Activated naive CD4-positive, alpha-beta T cell treated with anti-CD3 and anti-CD28 coated beads for 36 hours (primary cell): ENCODE measurements around the gene TMED6. TPM values are rescaled to one million over a fixed set of nuclear protein-coding genes. Genes with fewer than 3 reads are reported as not detected.

Experiments used
- CTCF ChIA-PET: fragments of 350-600 bp; sonication (Branson Sonifier 250); formaldehyde crosslinking; loops from one replicate; lab custom pipeline; 2021; ENCODE audit warnings: antibody characterized with exemption; lab: Charles Lee
- DNase-seq: peaks from one replicate; pipeline ENCODE4 v3.0.0-alpha.2; 2020
- H3K27ac Mint-ChIP-seq: one replicate; pipeline ENCODE4 v1.8.0; 2021; ENCODE audit warnings: mild to moderate bottlenecking, mixed read lengths
- H3K27me3 Mint-ChIP-seq: one replicate; pipeline ENCODE4 v1.8.0; 2021; ENCODE audit warnings: low read depth, mixed read lengths
- H3K36me3 Mint-ChIP-seq: one replicate; pipeline ENCODE4 v1.8.0; 2021; ENCODE audit warnings: low read depth, mixed read lengths
- H3K4me1 Mint-ChIP-seq: one replicate; pipeline ENCODE4 v1.8.0; 2021; ENCODE audit warnings: low read depth, mixed read lengths
- H3K4me3 Mint-ChIP-seq: one replicate; pipeline ENCODE4 v1.8.0; 2021; ENCODE audit warnings: mild to moderate bottlenecking, moderate library complexity, mixed read lengths
- H3K9me3 Mint-ChIP-seq: one replicate; pipeline ENCODE4 v1.8.0; 2021; ENCODE audit warnings: mixed read lengths
- intact Hi-C: fragments of 100-400 bp; cut with micrococcal nuclease; formaldehyde crosslinking; loops from one replicate; pipeline ENCODE4 v1.15.1; 2023
- total RNA-seq, 2 experiments: library from RNA; stranded (reverse); gene quantifications; one replicate each; pipeline ENCODE4 v1.2.3, GENCODE V29; 2021

Gene TMED6
- total RNA-seq = under 1 TPM; 0.86 to 0.88 TPM

- Mint-ChIP-seq H3K27ac (peak within 1 kb of the TSS; percentile 46), H3K27me3 (no peaks in the 10 kb centered on the region), H3K36me3 (peaks cover 28% of the 10 kb centered on the region), H3K9me3 (no peaks in the 10 kb centered on the region), H3K4me1 (no peaks in the 10 kb centered on the region), H3K4me3 (no peak within 1 kb of the TSS)
- DNase-seq = no peak
- CTCF ChIA-PET = interaction anchor here (0.6 kb wide), 2 partner anchors 18 to 45 kb away, joined by 3 to 8 read pairs; no protein-coding TSS in a partner anchor
- intact Hi-C loops = no loop called here
Observed at GRCh38 chr16:69351309-69352027, at the start of gene TMED6. Gene TMED6, minus strand, starts transcription at chr16:69351786. Its CDS starts 33 bp downstream, at chr16:69351753.

- CTCF ChIA-PET = interaction anchor here (0.9 to 1.7 kb wide), 5 partner anchors 11 to 302 kb away, joined by 3 to 4 read pairs (median 3); no protein-coding TSS in a partner anchor
- intact Hi-C loops = loop anchor here (5.0 kb wide), 3 partner anchors 68 to 308 kb away; no protein-coding TSS in a partner anchor
- Mint-ChIP-seq H3K4me3 (no peak overlapping the region), H3K36me3 (no peaks in the 10 kb centered on the region), H3K27me3 (peaks cover 4% of the 10 kb centered on the region), H3K4me1 (peaks cover 27% of the 10 kb centered on the region), H3K9me3 (no peaks in the 10 kb centered on the region), H3K27ac (no peak overlapping the region)
- DNase-seq = peak; percentile 33
Observed at GRCh38 chr16:69399361-69399760, 47.8 kb upstream of the TMED6 start.

GRCh38 chr16:69397821-69398521, 46.4 kb upstream of the TMED6 start:
- no peak overlapping the region for H3K4me3 Mint-ChIP-seq
- peaks cover 27% of the 10 kb centered on the region for H3K4me1 Mint-ChIP-seq
- peak; percentile 27 for DNase-seq
- CTCF ChIA-PET = interaction anchor here (0.6 to 2.2 kb wide), 9 partner anchors 11 to 306 kb away, joined by 3 to 7 read pairs (median 3); no protein-coding TSS in a partner anchor
- peaks cover 4% of the 10 kb centered on the region for H3K27me3 Mint-ChIP-seq
- intact Hi-C loops = loop anchor here (2.0 to 5.0 kb wide), 4 partner anchors 69 to 533 kb away; no protein-coding TSS in a partner anchor
- H3K36me3 Mint-ChIP-seq = no peaks in the 10 kb centered on the region
- H3K27ac Mint-ChIP-seq = peak overlapping the region; percentile 15
- H3K9me3 Mint-ChIP-seq = no peaks in the 10 kb centered on the region

- intact Hi-C loops = loop anchor here (1.0 to 5.0 kb wide), 8 partner anchors 28 to 534 kb away; partner anchors contain the start of genes CYB5B and NOB1
- DNase-seq = peak; percentile 87
- H3K4me3 Mint-ChIP-seq = no peak overlapping the region
- CTCF ChIA-PET = interaction anchor here (0.6 to 2.3 kb wide), 32 partner anchors 8 to 367 kb away, joined by 3 to 18 read pairs (median 3); partner anchors contain the start of gene NOB1
- H3K27me3 Mint-ChIP-seq = peaks cover 4% of the 10 kb centered on the region
- H3K9me3 Mint-ChIP-seq = no peaks in the 10 kb centered on the region
- no peaks in the 10 kb centered on the region for H3K36me3 Mint-ChIP-seq
- H3K4me1 Mint-ChIP-seq = peaks cover 20% of the 10 kb centered on the region
- peak overlapping the region; percentile 62 for H3K27ac Mint-ChIP-seq
Observed at GRCh38 chr16:69396187-69397061, 44.8 kb upstream of the TMED6 start.

GRCh38 chr16:69395859-69396186, 44.2 kb upstream of the TMED6 start:
- intact Hi-C loops = loop anchor here (1.0 to 5.0 kb wide), 8 partner anchors 28 to 535 kb away; partner anchors contain the start of genes CYB5B and NOB1
- Mint-ChIP-seq H3K4me3 (no peak overlapping the region), H3K36me3 (no peaks in the 10 kb centered on the region), H3K27ac (peak overlapping the region; percentile 62), H3K9me3 (no peaks in the 10 kb centered on the region), H3K27me3 (peaks cover 4% of the 10 kb centered on the region), H3K4me1 (peaks cover 20% of the 10 kb centered on the region)
- CTCF ChIA-PET = interaction anchor here (0.7 to 2.3 kb wide), 25 partner anchors 8 to 367 kb away, joined by 3 to 18 read pairs (median 4); partner anchors contain the start of gene NOB1
- no peak for DNase-seq

GRCh38 chr16:69393898-69394849, 42.6 kb upstream of the TMED6 start:
- no peaks in the 10 kb centered on the region for H3K36me3 Mint-ChIP-seq
- intact Hi-C loops = no loop called here

GRCh38 chr16:69386596-69386995, 35.0 kb upstream of the TMED6 start:
- no peaks in the 10 kb centered on the region for H3K9me3 Mint-ChIP-seq
- H3K4me1 Mint-ChIP-seq = peaks cover 29% of the 10 kb centered on the region
- no peak for DNase-seq
- H3K4me3 Mint-ChIP-seq = peak overlapping the region; percentile 97
- H3K27me3 Mint-ChIP-seq = no peaks in the 10 kb centered on the region
- peaks cover 26% of the 10 kb centered on the region for H3K36me3 Mint-ChIP-seq
- CTCF ChIA-PET = interaction anchor here (2.4 kb wide), 1 partner anchor 10 kb away, joined by 15 read pairs; no protein-coding TSS in a partner anchor
- H3K27ac Mint-ChIP-seq = peak overlapping the region; percentile 92
- intact Hi-C loops = loop anchor here (1.0 to 10.0 kb wide), 3 partner anchors 47 to 368 kb away; partner anchors contain the start of genes COG8, NIP7 and NOB1

More at GRCh38 chr16:69393898-69394849, 42.6 kb upstream of the TMED6 start:
- Mint-ChIP-seq H3K9me3 (no peaks in the 10 kb centered on the region), H3K4me3 (no peak overlapping the region), H3K27ac (no peak overlapping the region), H3K27me3 (peaks cover 3% of the 10 kb centered on the region), H3K4me1 (peaks cover 17% of the 10 kb centered on the region)
- DNase-seq = no peak
- CTCF ChIA-PET = interaction anchor here (0.6 to 2.2 kb wide), 10 partner anchors 9 to 361 kb away, joined by 3 to 12 read pairs (median 4); partner anchors contain the start of gene NOB1

- Mint-ChIP-seq H3K36me3 (peaks cover 36% of the 10 kb centered on the region), H3K27ac (peak overlapping the region; percentile 97), H3K27me3 (no peaks in the 10 kb centered on the region), H3K4me3 (peak overlapping the region; percentile 97), H3K4me1 (peaks cover 38% of the 10 kb centered on the region), H3K9me3 (no peaks in the 10 kb centered on the region)
- no peak for DNase-seq
- CTCF ChIA-PET = interaction anchor here (1.4 to 1.9 kb wide), 2 partner anchors 15 to 369 kb away, joined by 3 to 6 read pairs; partner anchors contain the start of gene NOB1
- intact Hi-C loops = loop anchor here (1.0 to 10.0 kb wide), 4 partner anchors 39 to 220 kb away; partner anchors contain the start of genes CYB5B and VPS4A
Observed at GRCh38 chr16:69384974-69385373, 33.4 kb upstream of the TMED6 start.

GRCh38 chr16:69382421-69382820, 30.8 kb upstream of the TMED6 start:
- intact Hi-C loops = loop anchor here (10.0 kb wide), 1 partner anchor 218 kb away; no protein-coding TSS in a partner anchor
- Mint-ChIP-seq H3K36me3 (peaks cover 49% of the 10 kb centered on the region), H3K9me3 (no peaks in the 10 kb centered on the region), H3K4me1 (peaks cover 61% of the 10 kb centered on the region), H3K4me3 (no peak overlapping the region), H3K27ac (peak overlapping the region; percentile 59), H3K27me3 (no peaks in the 10 kb centered on the region)
- CTCF ChIA-PET = interaction anchor here (1.1 kb wide), 1 partner anchor 14 kb away, joined by 3 read pairs; no protein-coding TSS in a partner anchor
- no peak for DNase-seq

GRCh38 chr16:69381231-69381630, 29.6 kb upstream of the TMED6 start:
- H3K27ac Mint-ChIP-seq = peak overlapping the region; percentile 65
- H3K4me3 Mint-ChIP-seq = no peak overlapping the region
- DNase-seq = no peak
- no peaks in the 10 kb centered on the region for H3K27me3 Mint-ChIP-seq
- H3K4me1 Mint-ChIP-seq = peaks cover 61% of the 10 kb centered on the region
- CTCF ChIA-PET = interaction anchor here (1.2 kb wide), 1 partner anchor 16 kb away, joined by 3 read pairs; no protein-coding TSS in a partner anchor
- intact Hi-C loops = loop anchor here (10.0 kb wide), 1 partner anchor 216 kb away; no protein-coding TSS in a partner anchor
- peaks cover 55% of the 10 kb centered on the region for H3K36me3 Mint-ChIP-seq
- no peaks in the 10 kb centered on the region for H3K9me3 Mint-ChIP-seq
